Right hindlimb (tissue), 1 donor: Measurements from ENCODE around the gene GOLIM4.
A peak's percentile ranks its signal among the peaks of the same experiment; 100 is the strongest.

Source experiments
- DNase-seq: peaks from one replicate; pipeline ENCODE4 v3.0.0-alpha.2; 2018

The GOLIM4 gene

DNA sequence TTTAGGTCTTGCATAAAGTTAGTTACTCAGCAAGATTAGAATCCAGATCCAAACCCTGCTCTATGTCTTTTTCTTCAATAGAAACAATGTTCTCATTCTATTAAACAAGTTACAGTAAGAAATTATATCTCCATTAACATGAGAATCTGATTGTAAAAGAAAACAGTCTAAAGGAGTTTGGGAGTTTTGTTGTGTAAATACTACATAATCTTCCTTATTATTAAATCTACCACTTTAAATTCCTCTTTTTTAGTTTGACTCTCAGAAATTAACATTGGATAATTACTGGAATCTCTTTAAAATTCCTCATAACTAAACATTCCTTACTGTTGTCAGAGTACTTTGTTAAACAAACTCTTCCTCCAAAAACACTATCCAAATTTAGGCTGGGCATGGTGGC is 1.7 kb upstream of the GOLIM4 start:
- no peak for DNase-seq

DNA sequence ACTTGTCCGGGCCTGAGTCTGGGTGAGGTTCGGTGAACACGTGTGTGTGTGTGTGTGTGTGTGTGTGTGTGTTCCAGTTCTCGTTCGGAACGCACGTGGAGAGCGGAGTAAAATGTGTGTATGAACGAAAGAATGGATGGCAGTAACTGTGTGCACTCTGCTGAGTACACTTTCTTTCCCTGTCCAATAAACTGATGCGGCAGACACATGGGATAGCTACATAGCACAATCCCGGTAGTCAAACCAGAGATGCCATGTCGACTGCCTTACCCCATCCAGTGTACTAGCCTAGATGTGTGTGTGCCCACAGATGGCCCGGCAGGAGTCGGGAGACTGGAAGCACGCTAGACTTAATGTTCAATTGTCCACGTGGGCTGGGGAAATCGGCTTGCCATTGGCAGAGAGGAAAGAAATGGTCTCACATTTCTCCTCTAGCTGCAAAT is 507 bp upstream of the GOLIM4 start:
- peak; percentile 84 for DNase-seq

DNA sequence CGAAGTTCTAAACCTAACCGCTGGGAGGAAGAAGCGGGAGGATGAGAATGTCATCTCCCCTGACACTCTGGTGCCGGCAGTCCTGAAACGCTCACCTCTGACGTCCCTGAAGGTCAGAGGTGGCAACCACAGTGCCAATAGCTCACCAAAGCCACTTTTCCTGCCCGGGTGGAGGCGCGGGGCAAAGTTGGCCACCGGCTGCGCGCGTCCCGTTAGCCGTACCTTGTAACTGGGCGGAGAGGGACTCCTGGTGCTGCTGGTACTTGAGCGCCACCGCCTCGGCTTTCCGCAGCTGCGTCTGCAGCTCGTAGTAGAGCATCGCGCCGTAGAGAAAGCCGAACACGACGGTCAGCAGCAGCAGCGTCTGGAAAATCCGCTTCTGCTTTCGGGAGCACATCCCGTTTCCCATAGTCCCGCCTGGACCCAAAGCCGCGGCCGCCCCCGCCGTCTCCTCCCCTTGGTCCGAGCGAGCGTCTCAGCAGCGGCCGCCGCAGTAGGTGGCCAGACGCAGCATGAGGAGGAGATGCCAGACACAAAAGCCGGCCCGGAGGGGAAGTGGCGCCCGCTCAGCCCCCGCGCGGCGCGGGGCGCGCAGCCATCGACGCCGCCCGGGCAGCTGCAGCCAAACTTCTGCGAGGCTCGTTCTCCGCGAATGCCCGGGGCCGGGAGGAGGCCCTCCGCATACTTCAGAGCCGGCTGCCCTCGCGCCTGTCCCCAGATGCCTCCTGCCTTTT is 680 bp downstream of the GOLIM4 start:
- DNase-seq = peak; percentile 71

- no peak for DNase-seq
Measured at GRCh38 chr3:168094580-168094876, 1.2 kb downstream of the GOLIM4 start.

DNA sequence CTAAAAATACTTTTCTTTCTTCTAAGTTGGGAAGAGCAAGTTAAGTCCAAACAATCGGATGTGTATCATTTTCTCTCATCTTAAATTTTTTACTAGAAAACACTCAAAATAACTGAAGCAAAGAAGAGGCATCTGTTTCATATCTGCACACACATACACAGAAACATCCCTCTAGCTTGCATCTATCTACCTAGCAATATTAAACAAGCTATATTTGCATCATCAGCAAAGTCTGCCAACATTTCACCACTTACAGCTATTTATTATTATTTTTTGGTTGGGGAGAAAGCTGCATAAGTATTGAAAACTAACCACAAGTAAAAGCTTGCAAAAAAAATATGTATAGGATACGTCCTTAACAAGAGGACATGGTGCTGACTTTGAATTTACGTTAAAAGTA is 1.9 kb downstream of the GOLIM4 start:
- no peak for DNase-seq

DNA sequence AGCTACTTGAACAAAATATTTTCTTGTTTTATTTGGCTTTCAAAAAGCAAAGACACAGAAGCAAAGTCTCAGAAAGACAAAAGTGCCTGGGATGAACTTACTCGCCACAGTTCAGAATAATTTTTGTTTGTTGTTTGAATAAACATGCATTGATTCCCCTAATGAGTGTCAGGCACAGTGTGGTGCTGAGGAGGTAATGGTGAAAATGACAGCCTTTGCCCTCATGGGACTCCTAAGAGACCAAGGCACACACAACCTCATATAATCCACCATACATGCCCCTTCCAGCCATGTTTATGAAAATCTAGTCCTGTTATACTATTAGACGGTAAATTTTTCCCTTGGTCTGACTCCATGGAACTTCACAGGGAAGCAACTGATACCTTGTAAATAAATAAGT is 2.5 kb downstream of the GOLIM4 start:
- no peak for DNase-seq

GRCh38 chr3:168091941-168092340 is 3.8 kb downstream of the GOLIM4 start:
- DNase-seq = no peak

- no peak for DNase-seq
Measured at GRCh38 chr3:168091302-168091858, 4.3 kb downstream of the GOLIM4 start.

DNA sequence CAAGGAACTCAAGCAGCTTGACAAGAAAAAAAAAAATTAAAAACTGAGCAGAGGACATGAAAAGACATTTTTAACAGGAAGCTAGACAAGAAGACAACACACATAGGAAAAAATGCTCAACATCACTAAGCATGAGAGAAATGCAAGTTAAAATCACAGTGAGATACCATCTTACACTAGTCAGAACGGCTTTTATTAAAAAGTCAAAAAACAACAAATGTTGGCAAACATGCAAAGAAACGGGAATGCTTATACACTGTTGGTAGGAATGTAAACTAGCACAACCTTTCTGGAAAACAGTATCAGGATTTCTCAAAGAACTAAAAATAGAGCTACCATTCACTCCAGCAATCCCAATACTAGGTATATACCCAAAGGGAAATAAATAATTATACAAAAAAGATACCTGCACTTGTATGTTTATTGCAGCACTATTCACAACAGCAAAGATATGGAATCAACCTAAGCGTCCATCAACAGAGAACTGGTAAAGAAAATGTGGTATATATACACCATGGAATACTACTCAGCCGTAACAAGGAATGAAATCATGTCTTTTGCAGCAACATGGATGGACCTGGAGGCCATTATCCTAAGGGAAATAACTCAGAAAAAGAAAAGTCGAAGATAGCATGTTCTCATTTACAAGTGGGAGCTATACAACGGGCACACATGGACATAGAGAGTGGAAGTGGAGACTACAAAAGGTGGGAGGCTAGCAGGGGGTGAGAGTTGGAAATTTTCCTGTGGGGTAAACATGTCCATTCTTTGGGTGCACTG is 5.2 kb downstream of the GOLIM4 start:
- no peak for DNase-seq

GRCh38 chr3:168089179-168089771 is 6.4 kb downstream of the GOLIM4 start:
- DNase-seq = no peak

DNA sequence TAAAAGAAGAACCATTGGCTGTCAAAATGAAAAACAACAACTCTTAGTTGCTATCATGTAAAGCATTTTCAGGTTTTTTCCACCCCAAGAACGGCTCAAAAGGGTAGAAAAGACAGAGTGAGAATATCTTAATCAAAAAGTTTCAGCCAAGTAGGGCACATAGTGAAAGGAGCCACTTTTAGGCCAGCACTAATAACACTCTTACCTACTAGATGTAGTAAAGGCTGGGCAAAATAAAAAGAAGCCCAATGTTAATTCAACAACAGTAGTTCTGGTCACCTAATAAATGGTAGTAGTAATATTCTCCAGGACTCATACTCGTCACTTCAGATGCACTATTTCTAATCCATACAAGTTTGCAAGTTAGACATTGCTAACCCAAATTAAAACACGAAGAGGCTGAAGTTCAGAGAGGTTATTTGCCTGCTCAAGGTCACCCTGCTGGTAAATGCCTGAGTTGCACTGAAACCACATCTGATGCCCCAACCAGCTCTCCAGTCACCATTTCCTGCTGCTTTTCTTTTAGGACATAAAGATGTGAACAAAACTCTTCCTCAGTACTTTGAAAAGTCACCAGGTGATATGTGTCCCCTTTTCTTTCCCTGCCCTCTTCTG is 7.5 kb downstream of the GOLIM4 start:
- DNase-seq = no peak

DNA sequence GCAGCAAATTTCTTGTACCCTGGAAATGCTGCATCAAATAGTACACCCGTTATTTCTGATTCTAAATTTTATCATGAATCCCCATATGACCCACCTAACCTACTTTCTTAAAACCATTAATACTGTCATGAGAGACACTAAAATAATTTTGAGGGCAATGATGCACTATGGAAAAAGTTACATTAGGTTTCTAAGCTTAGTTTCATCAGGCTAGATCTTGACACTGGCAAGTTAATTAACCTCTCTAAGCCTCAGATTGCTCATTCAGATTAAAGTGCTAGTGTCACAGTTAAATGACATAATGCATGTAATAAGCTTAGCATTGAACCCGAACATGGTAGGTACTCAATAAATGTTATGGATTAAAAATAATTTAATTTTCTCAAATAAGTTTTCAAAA is 8.2 kb downstream of the GOLIM4 start:
- no peak for DNase-seq

- no peak for DNase-seq
Measured at GRCh38 chr3:168086541-168087260, 9.0 kb downstream of the GOLIM4 start.

DNA sequence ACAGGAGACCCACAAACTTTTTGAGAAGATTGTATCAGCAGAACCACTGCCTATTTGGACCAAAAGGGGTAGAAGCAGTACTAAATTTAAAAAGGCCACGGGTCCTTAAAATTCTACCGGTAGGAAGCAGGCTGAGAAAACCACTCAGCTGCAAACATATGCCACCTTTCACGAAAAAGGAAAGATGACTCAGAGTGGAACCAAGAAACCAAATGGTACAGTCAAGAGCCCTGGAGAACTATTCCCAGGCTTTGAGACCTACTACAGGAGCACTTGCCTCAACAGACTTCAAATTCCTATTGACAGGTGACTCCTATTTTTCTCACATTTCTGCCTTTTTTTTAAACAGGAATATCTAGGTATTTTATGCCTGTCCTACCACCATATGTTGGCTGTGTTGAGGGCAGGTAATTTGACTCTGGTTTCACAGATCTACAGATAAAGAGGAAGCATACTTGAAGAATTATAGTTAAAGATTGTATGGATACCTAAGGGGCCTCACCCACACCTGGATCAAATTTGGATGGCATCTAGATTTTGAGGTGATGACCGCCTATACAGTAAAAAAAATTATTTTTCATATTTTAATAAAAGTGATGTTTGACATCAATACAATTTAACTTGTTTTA is 10.1 kb downstream of the GOLIM4 start:
- DNase-seq = no peak

GRCh38 chr3:168083906-168084305 is 11.8 kb downstream of the GOLIM4 start:
- no peak for DNase-seq

DNA sequence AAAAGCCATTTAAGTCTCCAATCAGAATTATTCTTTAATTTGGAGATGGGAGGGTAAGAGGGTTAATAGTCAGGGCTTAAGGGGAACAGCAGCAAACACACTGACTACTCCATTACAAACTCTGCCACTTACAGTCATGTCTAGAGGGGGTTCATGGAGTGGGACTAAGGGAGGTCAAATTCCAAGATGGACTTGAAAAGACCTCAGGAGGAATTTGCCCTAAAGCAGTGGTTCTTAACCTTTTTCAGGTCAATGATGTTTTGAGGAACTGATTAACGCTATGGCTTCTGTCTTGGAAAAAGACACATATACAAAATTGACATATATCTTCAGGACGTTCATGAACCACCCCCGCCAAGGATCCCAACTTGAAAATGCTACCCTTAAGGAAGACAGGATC is 13.9 kb downstream of the GOLIM4 start:
- no peak for DNase-seq

- no peak for DNase-seq
Measured at GRCh38 chr3:168081171-168081771, 14.5 kb downstream of the GOLIM4 start.

DNA sequence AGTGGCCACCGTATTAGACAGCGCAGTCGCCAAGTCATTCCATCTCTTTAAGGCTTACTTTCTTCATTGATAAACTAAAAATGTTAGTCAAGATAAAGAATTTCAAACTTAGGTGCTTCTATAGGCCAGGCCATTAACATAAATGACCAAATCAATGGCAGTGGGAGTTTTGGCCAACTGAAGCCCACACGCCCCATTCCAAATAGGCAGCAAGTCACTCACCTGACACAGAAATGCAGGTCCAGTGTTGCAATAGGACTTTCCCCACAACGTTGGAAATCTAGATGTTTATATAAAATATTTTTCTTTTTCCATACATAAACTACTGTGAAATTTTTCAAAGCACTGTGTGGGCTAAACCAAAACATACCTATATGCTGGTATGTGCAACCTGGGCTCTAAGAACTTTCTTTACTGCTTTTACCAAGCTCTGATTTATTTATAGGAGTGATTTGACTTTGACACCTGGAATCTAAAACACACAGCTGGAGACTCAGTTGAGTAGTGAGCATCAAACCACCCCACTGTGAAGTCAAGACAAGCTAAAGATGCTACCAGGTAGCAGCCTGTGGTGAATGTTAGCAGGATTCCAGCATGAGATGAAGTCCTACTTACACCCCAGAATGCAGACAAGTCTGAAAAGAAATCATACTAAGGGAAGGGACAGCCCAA is 15.1 kb downstream of the GOLIM4 start:
- DNase-seq = no peak

DNA sequence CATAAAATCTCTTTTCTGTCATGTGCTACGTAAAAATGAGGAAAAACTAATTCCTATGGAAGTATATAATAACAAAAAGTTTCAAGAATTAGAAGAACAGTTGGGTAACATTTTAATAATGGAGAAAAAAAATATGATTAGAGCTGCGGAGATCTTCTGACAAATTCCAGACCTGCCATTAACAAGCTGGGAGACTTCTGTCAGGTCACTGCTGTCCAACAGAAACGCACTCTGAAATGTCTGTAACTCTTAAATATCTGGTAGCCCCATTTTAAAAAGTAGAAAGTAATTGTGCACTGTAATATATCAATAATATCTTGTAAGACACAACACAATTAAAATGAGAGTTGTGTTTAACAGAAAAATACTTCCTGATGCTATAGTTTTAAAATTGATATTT is 15.7 kb downstream of the GOLIM4 start:
- no peak for DNase-seq

GRCh38 chr3:168077091-168077490 is 18.6 kb downstream of the GOLIM4 start:
- no peak for DNase-seq
